Right forelimb (tissue), 1 donor: Measurements from ENCODE around the gene SH3RF3.
"Not testable (repeated sequence)": the region's sequence is repeated elsewhere in the genome, so short reads cannot be mapped to it uniquely, and the experiment has no call there.

Experiments
- DNase-seq: peaks from one replicate; pipeline ENCODE4 v3.0.0-alpha.2; 2018

SH3RF3 gene

GRCh38 chr2:109160714-109161440 lies 31.9 kb downstream of the SH3RF3 start:
- DNase-seq, result no peak

- not testable (repeated sequence) for DNase-seq
These were observed 33.4 kb downstream of the SH3RF3 start for GRCh38 chr2:109162367-109162766.

DNA sequence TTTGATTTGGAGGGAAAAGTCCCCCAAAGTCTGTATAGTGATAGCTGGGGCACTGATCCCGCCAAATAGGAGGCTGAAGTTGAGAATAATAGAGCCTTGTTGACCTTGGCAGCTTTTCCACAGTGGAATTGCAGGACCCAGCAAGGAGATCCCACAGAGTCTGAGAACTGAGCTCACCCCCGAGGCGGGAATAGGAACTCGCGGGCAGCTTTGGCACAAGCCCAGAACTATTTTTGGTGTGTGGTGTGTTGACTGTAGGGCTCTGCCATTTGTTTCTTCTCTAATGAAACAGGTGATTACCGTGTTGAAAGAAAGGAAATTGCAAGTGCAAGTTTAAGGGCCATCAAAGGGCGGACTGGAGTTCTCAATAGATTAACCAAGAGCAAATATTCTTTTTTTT lies 34.0 kb downstream of the SH3RF3 start:
- DNase-seq, result peak; percentile 66

DNA sequence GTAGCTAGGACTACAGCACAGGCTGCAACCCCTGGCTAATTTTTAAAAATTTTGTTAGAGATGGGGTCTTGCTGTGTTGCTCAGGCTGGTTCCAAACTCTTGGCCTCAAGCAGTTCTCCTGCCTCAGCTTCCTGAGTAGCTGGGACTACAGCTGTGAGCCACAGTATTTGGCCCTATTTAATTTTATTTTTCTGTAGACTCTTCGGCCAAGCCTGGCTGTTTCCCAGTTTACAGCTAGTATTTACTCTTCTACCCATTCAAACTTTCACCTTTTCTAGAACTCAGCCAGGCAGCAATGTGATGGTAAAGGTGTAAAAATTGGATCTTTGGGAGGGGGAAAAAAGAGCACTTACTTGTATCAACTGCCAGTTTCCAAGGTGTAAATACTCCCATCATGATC lies 35.3 kb downstream of the SH3RF3 start:
- DNase-seq, result no peak

GRCh38 chr2:109164739-109165221 lies 35.8 kb downstream of the SH3RF3 start:
- DNase-seq, result peak; percentile 62

DNA sequence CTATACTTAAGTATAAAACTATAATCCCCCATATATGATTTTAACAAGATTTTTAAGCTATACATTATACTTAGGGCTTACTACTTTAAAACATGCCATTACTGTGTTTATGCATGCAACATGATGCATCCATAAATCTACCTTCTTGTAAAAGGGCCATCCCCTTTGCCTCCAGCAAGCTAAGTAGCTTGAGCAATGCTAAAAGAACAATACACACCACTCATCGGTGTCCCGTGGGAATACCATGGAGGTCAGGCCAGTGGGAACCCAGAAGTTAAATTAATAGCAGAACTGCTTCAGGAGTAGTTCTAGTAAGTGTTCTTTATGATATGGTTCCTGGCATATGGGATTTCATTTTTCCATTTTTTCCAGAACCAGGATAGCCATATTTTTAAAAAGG lies 37.8 kb downstream of the SH3RF3 start:
- DNase-seq, result no peak

DNA sequence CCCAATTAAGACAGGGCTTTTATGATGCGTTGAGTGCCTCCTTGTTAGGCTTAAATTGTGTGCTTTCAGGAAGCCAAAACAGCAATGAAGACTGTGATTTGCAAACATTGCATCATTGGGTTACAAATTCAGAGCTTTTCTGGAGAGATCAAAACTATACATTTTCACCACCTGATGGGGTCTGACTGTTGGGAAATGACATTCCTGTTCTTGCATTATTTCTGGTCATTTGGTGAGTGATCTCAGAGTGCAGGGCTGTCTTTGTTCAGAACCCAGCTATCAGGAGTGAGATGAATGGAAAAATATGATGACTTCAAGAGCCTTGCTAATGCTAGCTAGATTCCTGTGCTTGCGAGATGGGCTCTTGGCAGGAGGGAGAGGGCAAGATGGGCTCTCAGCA lies 39.1 kb downstream of the SH3RF3 start:
- no peak for DNase-seq

DNA sequence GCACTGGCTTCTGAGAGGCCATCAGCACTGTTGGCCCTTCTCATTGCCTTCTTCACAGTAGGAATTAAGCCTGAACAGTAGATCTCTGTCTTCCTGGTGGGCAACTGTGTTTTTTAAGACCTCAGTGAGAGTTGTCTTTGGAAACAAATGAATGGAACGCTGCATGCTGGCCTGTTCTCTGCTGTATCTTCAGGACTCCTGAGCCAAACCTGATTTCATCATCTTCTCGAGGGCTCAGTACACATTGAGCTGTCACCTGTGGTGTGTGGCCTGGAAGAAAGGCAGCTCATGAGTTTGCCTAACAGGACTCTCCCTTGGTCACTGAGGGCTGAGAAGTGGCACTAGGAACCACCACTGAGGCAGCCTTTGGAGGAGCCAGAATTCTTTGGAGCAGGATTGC lies 39.7 kb downstream of the SH3RF3 start:
- DNase-seq, result no peak

DNA sequence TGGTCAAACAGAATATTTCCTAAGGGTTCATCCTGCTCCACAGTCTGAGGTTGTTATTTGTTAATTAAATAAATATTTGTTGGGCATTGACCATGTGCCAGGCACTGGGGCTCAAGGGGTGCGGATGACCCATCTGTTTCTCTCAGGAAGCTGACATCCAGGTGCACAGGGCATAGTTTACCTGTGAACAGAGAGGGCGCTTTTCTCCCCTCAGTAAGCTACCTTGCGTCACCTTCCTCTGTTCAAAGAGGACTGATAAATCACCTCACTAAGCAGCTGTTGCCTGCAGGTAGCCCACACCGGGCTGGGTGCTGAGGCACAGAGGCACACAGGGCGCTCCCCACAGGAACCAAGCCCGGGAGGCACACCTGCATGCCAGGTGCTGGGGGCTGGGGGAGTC lies 41.6 kb downstream of the SH3RF3 start:
- no peak for DNase-seq

DNA sequence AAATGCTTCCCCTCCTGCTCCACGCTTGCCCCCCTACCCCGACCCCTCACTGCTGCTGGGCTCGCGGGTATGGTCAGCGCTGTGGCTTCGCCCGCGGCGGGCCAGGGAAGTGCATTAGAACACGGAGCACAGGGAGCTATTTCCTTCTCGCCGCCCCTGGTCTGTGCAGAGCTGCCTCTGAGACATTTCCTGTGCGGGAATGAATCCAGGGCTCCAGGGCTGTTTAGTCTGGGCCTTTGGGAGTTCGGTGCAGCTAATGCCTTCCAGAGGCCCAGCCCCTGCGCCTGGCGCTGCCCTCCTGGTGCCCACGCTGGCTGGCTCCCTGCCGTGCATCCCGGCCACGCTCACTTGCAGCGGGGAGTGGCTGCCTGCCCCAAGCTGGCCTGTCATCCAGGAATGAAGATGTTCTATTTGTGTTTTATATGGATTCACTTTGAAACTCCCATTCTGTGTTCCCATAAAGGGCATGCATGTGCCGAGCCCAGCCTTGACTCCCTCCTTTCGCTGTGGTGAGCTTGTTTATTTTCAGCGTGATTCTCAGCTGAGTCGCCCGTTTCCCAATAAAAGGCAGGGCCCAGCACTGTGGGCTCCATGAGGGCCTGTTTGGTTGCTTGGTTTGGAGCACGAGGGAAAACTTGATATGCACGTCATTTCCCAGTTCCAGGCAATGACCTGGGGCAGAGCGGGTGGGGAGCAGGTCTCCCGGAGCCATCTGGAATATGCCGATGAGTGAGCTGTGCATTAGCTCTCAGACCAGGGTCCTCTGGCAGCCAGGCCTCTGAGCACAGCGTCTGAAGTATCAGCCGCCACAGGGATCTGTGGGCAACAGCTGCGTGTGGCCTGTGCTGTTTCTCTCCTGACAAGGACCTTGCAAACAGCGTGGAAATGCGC lies 42.7 kb downstream of the SH3RF3 start:
- DNase-seq, result peak; percentile 78

- DNase-seq, result no peak
These were observed 43.6 kb downstream of the SH3RF3 start for GRCh38 chr2:109172556-109173105.

DNA sequence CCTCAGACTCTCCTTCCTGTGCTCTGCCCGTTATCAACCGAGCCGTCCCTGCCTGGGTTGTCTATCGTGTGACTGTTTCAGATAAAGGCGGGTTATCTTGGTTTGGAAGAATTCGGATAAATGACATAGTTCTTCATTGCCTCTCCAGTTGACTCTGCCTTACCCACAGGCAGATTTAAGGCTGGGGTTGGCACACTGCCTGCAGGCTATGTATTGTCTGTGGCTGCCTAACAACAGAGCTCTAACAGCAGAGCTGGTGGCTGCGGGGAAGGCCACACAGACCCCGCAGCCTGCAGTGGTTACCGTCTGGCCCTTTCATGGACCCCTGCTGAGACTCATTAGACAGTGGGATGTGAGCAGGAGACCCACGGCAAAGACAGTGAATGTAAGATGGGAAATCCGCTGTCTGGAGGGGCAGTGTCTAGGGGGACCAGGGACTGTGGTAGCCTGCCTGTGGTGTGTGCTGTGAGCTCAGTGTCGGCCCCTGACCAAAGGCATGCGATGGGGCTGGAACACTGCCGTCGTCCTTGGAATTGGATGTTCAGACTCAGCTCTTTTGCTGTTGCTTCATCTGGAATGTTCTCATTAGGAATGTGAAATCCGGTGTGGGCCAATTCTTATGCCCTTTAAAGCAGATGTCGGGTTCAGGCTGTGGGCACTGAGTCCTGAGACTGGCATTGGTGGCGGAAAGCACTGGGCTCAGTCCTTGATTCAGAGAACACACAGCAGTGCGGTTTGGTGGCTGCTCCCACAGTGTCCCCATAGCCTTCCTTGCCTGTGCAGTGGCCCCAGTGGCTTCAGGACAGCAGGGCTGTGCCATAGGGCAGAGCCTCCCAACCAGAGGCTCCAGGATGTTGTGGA lies 44.5 kb downstream of the SH3RF3 start:
- peak; percentile 79 for DNase-seq

- DNase-seq, result no peak
These were observed 45.2 kb downstream of the SH3RF3 start for GRCh38 chr2:109174214-109174613.

DNA sequence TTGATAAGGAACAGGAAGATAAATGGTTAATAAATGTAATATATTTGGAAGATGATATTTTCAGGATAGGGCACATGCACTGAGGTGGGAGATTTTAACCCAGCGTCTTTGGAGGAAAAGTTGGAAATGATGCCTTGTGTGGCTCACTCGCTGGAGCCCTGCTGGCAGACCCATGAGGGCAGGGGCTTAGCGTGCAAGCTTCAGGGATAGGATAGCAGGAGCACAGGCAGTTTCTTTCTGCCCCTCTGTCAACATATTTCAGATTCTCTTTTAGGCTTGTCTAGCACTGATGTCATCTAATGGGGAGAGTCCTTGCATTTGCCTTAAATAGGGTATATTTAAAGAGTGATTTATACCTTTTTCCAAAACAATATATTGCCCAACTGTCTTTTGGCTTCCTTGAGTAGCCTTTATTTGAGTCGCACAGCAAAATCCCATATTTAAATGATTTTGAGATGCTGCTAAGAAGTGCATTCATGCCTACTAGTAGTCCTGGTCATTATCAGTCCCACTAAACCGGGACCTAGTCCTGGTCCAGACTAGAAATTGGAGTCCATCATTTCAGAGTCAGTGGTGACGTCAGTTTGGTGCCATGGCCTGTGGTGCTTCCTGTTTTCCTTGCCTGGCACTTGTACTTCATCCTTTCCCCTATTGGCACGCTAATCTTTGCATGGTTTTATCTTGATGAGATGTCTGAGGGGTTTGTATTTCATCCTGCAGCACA lies 45.8 kb downstream of the SH3RF3 start:
- no peak for DNase-seq

DNA sequence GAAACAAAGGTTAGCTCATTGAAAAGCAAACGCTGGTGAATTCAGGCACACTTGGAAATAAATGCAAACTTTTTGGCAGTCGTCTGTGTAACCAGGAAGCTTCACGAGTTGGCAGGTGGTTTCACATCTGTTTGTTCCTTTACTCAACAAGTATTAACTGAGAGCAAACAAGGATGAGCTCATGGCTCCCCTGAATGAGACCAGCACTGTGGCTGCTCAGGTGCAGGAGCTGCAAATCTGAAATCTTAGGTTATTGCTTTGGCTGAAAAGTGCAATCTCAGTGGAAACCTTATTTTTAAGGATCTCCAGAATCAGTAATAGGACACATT lies 46.3 kb downstream of the SH3RF3 start:
- DNase-seq, result no peak

DNA sequence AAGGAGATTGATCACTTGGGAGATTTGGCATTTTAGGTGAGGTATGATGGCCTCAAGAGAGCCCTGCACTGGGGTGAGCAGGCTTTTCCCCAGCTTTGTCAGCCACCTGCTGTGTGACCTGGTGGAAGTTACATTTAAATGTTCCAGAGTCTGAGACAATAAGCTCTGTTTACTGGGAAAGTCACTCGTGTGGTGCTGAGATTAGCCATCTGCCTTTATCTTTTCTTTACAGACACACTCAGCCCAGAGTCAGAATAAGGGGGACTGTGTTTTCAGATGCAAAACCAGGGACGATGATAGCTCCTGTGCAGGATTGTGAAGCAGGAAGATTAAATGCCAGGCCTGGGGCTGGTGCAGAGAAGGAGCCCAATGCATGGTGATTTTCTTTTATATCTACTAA lies 47.9 kb downstream of the SH3RF3 start:
- no peak for DNase-seq

DNA sequence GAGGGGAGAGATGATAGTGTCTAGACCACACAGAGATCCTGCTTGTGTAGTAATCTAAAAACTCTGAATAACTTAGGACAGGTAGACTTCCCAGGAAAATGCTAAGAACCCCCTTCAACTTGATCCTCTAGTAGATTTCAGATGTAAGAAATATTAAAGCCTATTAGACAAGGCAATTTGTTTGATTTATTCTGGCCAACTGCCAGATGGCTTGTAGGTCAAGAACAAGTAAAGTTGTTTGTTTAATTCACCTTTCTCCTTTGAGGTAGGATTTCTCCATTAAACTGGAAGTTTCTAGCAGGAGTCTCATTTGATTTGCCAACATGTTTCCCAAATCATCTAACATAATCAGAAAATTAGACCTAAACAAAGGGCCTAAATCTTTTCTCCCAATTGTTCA lies 48.6 kb downstream of the SH3RF3 start:
- no peak for DNase-seq

DNA sequence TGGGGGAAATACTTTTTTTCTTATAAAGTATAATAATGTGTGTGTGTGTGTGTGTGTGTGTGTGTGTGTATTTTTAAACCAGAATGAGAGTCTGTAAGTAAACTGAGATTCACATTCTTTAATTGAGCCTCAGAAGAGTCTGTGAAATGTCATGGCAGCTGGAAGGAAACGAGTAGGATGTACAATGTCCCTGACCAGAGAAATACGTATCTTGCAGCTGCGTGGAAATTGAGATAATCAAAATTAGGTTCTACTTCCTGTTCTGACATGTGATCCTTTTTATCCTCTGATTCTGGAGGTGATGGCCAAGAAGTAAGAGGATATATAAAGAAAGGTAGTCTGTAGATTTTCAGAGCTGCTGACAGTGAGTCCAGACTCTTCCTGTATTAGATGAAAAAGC lies 50.0 kb downstream of the SH3RF3 start:
- DNase-seq, result no peak

DNA sequence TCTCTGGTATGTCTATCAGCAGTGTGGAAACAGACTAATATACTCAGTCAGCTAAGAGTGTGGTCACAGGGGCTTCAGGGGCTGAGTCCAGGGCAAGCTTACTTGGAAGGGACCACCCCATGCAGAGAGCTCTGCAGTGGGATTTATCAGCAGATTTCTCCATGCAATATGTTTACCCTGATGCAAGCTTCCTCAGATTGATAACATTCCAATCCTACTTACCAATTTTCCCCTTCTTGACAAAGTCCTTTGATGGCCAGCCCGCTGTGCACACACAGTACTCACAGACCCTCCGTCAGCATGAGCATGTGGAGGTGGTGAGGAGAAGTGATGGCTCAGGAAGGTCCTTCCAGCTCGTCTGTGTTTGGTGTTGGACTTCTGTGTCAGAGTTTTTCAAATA lies 51.8 kb downstream of the SH3RF3 start:
- no peak for DNase-seq

- DNase-seq, result no peak
These were observed 53.4 kb downstream of the SH3RF3 start for GRCh38 chr2:109182426-109182825.

DNA sequence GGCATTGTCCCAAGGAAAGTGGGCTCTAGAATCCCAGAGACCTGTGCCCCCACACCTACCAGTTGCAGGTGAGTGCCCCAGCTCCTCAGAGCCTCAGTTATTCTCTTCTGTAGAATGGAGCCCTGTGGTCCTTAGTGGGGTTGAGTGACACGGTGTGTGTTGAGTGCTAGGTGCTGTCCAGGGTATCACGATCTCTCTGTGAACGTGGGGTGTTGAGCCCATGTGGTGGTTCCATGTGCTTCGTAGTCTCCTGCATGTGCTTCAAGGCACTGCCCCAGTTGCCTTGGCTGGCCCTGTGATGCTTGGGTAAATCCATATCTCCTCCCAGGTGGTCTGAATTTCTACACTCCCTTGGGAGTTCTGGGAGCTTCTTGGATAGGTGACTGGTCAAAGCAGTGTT lies 54.9 kb downstream of the SH3RF3 start:
- DNase-seq, result no peak

DNA sequence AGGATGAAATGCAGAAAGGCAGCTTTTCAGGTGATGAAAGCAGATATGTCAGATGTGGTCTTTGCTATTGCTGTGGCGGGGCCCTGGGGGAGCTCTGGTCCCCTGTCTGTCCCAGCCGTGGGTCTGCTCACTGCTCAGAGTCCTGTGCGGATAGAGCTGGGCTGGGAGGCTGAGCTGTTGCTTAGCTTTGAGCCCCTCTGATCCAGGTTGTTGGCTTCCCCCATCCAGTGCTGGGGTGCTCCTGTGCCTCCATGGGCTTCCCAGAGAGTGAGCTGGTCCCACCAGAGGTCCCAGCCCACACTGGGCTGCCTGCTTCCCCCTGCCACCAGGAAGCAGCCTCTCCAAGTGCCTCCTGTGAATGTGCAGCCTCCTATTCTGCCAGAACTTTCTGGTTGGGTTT lies 55.4 kb downstream of the SH3RF3 start:
- DNase-seq, result no peak
